ENCODE data around the gene LAMC2. TPM values are rescaled to one million over a fixed set of nuclear protein-coding genes. Genes with fewer than 3 reads are reported as not detected.

Gene LAMC2
- total and polyA plus RNA-seq, 2 of the 13 experiments (the other 11 are each of a cell fraction or from before 2014, with no cell fraction given), result 0.03 TPM; not detected in 1

DNA sequence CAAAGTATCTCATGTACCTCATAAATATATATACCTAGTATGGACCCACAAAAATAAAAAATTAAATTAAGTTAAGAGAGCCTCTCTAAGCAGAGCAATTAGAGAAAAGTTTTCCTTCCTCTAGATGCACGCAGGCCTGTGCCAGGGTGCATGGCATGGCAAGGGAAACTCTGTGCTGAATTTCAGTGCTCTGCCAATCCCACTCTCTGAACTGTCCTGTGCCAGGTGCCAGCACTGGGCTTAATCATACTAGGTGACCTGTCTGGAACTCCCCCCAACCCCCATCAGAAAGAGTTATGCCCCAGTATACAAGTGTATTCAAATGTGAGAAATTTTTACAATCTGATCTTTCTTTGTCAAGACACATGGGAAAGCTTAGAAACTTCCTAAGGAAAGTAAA, 10.4 kb upstream of the LAMC2 start (continued):
- TF ChIP-seq CREM (IDR thresholded peaks at IDR 0.05) (no peak), CREM (CRISPR knock-in tag; IDR thresholded peaks at IDR 0.05) (no peak), SKI (IDR thresholded peaks at IDR 0.05; ENCODE audit: partially characterized antibody) (no peak)
- TF ChIP-seq, protein P1, sequence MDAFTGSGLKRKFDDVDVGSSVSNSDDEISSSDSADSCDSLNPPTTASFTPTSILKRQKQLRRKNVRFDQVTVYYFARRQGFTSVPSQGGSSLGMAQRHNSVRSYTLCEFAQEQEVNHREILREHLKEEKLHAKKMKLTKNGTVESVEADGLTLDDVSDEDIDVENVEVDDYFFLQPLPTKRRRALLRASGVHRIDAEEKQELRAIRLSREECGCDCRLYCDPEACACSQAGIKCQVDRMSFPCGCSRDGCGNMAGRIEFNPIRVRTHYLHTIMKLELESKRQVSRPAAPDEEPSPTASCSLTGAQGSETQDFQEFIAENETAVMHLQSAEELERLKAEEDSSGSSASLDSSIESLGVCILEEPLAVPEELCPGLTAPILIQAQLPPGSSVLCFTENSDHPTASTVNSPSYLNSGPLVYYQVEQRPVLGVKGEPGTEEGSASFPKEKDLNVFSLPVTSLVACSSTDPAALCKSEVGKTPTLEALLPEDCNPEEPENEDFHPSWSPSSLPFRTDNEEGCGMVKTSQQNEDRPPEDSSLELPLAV (CRISPR knock-in tag; conservative IDR thresholded peaks at IDR 0.05; ENCODE audit: low read depth), result no peak

- POLR2A ChIA-PET, result no interaction called here
- H3K36me3 ChIP-seq (replicated peaks in 1 of 2; ENCODE audit: control insufficient read depth in 1 of 2, insufficient read depth in 2 of 2, low read length in 2 of 2), result no peaks in the 10 kb centered on the region
- H4K20me1 ChIP-seq (ENCODE audit: insufficient read depth, low read length), result no peaks in the 10 kb centered on the region
- no peak for DNase-seq (ENCODE audit: low spot score)
- H3K27me3 ChIP-seq (ENCODE audit: control insufficient read depth in 1 of 2, insufficient read depth in 2 of 2, low read length in 2 of 2), result no peaks in the 10 kb centered on the region
- intact Hi-C loops (cut with micrococcal nuclease; ENCODE audit: unreplicated experiment), result no loop called here
- H3K4me1 ChIP-seq (ENCODE audit: insufficient read depth, low read length), result no peaks in the 10 kb centered on the region
- 19% methylated on average over 7 of the region's 7 CpGs for WGBS (ENCODE audit: low lambda C conversion rate)
- no peak for ATAC-seq
- no peak overlapping the region for H3K27ac ChIP-seq (ENCODE audit: extremely low read length, insufficient read depth, low read length)
- BruUV-seq (replicated peaks), result no TSS peak
- no peaks in the 10 kb centered on the region for H3K9me3 ChIP-seq (ENCODE audit: low read length)
- CTCF ChIA-PET (ENCODE audit: low intra/inter-chr PET ratio, low total read pairs), result no interaction called here
- TF ChIP-seq MTA3 (CRISPR knock-in tag; IDR thresholded peaks at IDR 0.05), result no peak
- TF ChIP-seq, protein P2, sequence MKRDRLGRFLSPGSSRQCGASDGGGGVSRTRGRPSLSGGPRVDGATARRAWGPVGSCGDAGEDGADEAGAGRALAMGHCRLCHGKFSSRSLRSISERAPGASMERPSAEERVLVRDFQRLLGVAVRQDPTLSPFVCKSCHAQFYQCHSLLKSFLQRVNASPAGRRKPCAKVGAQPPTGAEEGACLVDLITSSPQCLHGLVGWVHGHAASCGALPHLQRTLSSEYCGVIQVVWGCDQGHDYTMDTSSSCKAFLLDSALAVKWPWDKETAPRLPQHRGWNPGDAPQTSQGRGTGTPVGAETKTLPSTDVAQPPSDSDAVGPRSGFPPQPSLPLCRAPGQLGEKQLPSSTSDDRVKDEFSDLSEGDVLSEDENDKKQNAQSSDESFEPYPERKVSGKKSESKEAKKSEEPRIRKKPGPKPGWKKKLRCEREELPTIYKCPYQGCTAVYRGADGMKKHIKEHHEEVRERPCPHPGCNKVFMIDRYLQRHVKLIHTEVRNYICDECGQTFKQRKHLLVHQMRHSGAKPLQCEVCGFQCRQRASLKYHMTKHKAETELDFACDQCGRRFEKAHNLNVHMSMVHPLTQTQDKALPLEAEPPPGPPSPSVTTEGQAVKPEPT (CRISPR knock-in tag; IDR thresholded peaks at IDR 0.05; ENCODE audit: low read depth), result no peak
- no peak for TF ChIP-seq ZNF251 (CRISPR knock-in tag; IDR thresholded peaks at IDR 0.05)
- TF ChIP-seq GATA4 (IDR thresholded peaks at IDR 0.05; ENCODE audit: borderline replicate concordance, low read depth), result no peak
- no peak for TF ChIP-seq SALL2 (CRISPR knock-in tag; IDR thresholded peaks at IDR 0.05)
- TF ChIP-seq THAP9 (CRISPR knock-in tag; IDR thresholded peaks at IDR 0.05; ENCODE audit: borderline replicate concordance), result no peak
- no peak overlapping the region for H2AFZ ChIP-seq (ENCODE audit: low read length)
- no peaks in the 10 kb centered on the region for H3K79me2 ChIP-seq (ENCODE audit: insufficient read depth, low read length)
- in situ Hi-C loops (cut with HindIII; ENCODE audit: extremely low pct_ligation_motif_present, low pct_unique_long_range_greater_than_20kb), result no loop called here
- H3K4me3 ChIP-seq (replicated peaks in 1 of 3; ENCODE audit: insufficient read depth in 1 of 3, low read depth in 2 of 3, low read length in 3 of 3), result no peak overlapping the region
- no peak overlapping the region for H3K4me2 ChIP-seq (ENCODE audit: low read depth, low read length)
- FAIRE-seq, result no peak
- no peak overlapping the region for H3K9ac ChIP-seq (ENCODE audit: insufficient read depth, low read depth, low read length)
Measured at GRCh38 chr1:183178545-183178944, 7.5 kb upstream of the LAMC2 start.
